Activated B cell treated with CpG ODN at 0.5 μM for 24 hours (primary cell): ENCODE measurements around the gene CEMIP. TPM values are rescaled to one million over a fixed set of nuclear protein-coding genes. Genes with fewer than 3 reads are reported as not detected.

ENCODE experiments used
- ATAC-seq: fragments of 200-7000 bp; cut with Tn5 transposase; one replicate; pipeline ENCODE4 v1.10.0; 2021; ENCODE audit warnings: low read depth, mild to moderate bottlenecking, moderate library complexity
- CTCF ChIA-PET: fragments of 350-600 bp; sonication (Branson Sonifier 250); formaldehyde crosslinking; loops from one replicate; lab custom pipeline; 2021; ENCODE audit warnings: antibody characterized with exemption; lab: Charles Lee
- POLR2A ChIA-PET: fragments of 350-600 bp; sonication (Branson Sonifier 250); formaldehyde crosslinking; loops from one replicate; lab custom pipeline; 2021; ENCODE audit warnings: antibody characterized with exemption; lab: Charles Lee
- DNase-seq: peaks from one replicate; pipeline ENCODE4 v3.0.0; 2022
- H3K27ac Mint-ChIP-seq: one replicate; pipeline ENCODE4 v1.8.0; 2020; ENCODE audit warnings: mixed read lengths
- H3K27me3 Mint-ChIP-seq: one replicate; pipeline ENCODE4 v1.8.0; 2021; ENCODE audit warnings: mixed read lengths
- H3K36me3 Mint-ChIP-seq: one replicate; pipeline ENCODE4 v1.8.0; 2021; ENCODE audit warnings: low read depth, mixed read lengths
- H3K4me1 Mint-ChIP-seq: one replicate; pipeline ENCODE4 v1.8.0; 2021; ENCODE audit warnings: mixed read lengths
- H3K4me3 Mint-ChIP-seq: one replicate; pipeline ENCODE4 v1.8.0; 2020; ENCODE audit warnings: mild to moderate bottlenecking, mixed read lengths
- H3K9me3 Mint-ChIP-seq: one replicate; pipeline ENCODE4 v1.8.0; 2020; ENCODE audit warnings: mixed read lengths
- CTCF ChIP-seq: fragments of 200-600 bp; IDR thresholded peaks from one replicate; pipeline ENCODE4 v1.8.0; 2022; ENCODE audit warnings: antibody characterized with exemption, mild to moderate bottlenecking
- intact Hi-C: fragments of 100-400 bp; cut with micrococcal nuclease; formaldehyde crosslinking; loops from one replicate; pipeline ENCODE4 v1.15.1; 2024
- total RNA-seq: library from RNA; stranded (reverse); gene quantifications from 2 replicates; pipeline ENCODE4 v1.2.3, GENCODE V29; 2022

CEMIP gene
- total RNA-seq, 1 donor from 2014 or later = not detected

- H3K4me1 Mint-ChIP-seq = peaks cover 8% of the 10 kb centered on the region
- CTCF ChIA-PET = no interaction called here
- intact Hi-C loops = no loop called here
- no peak overlapping the region for H3K4me3 Mint-ChIP-seq
- H3K9me3 Mint-ChIP-seq = no peaks in the 10 kb centered on the region
- peaks cover 35% of the 10 kb centered on the region for H3K27me3 Mint-ChIP-seq
- no peaks in the 10 kb centered on the region for H3K36me3 Mint-ChIP-seq
- H3K27ac Mint-ChIP-seq = no peak overlapping the region
- POLR2A ChIA-PET = no interaction called here
- no peak for DNase-seq
- TF ChIP-seq CTCF = no peak
- no peak for ATAC-seq
These were observed 1.4 kb downstream of the CEMIP start for GRCh38 chr15:80780416-80781221.

- Mint-ChIP-seq H3K9me3 (no peaks in the 10 kb centered on the region), H3K4me3 (no peak overlapping the region), H3K4me1 (peaks cover 8% of the 10 kb centered on the region), H3K27ac (no peak overlapping the region), H3K36me3 (no peaks in the 10 kb centered on the region), H3K27me3 (peaks cover 25% of the 10 kb centered on the region)
- ATAC-seq (no peak), DNase-seq (no peak)
- no peak for TF ChIP-seq CTCF
- intact Hi-C loops = no loop called here
- ChIA-PET POLR2A (no interaction called here), CTCF (no interaction called here)
These were observed 4.1 kb downstream of the CEMIP start for GRCh38 chr15:80783260-80783659.

- peaks cover 14% of the 10 kb centered on the region for H3K27me3 Mint-ChIP-seq
- no peaks in the 10 kb centered on the region for H3K9me3 Mint-ChIP-seq
- no peak overlapping the region for H3K27ac Mint-ChIP-seq
- ATAC-seq = no peak
- ChIA-PET CTCF (interaction anchor here (1.7 kb wide), 1 partner anchor 9 kb away, joined by 9 read pairs; no protein-coding TSS in a partner anchor), POLR2A (no interaction called here)
- no peak overlapping the region for H3K4me3 Mint-ChIP-seq
- TF ChIP-seq CTCF = no peak
- H3K4me1 Mint-ChIP-seq = no peaks in the 10 kb centered on the region
- no peaks in the 10 kb centered on the region for H3K36me3 Mint-ChIP-seq
- intact Hi-C loops = no loop called here
- DNase-seq = no peak
These were observed 6.2 kb downstream of the CEMIP start for GRCh38 chr15:80785335-80785734.

DNA sequence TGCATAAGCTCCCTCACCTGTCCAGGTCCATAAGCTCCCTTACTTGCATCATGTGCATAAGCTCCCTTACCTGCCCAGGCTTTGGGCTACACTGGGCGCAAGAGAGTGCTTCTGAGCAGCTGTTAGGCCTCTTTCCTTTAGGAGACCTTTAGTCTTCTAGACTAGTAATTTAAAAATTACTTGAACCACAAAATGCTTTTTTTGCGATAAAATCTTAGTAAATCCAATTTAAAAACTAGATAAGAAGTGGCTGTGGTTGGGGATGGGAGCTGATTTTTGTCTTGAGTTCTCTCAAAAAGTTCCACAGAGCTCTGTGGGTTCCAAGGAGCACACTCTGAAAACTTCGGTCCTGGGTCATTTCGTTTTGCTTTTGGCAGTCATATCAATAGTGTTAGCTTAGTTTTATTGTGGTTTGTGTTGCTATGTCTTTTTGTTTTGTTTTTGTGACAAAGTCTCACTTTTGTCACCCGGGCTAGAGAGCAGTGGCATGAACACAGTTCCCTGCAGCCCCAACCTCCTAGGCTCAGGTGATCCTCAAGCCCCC is 6.7 kb downstream of the CEMIP start:
- H3K9me3 Mint-ChIP-seq = no peaks in the 10 kb centered on the region
- intact Hi-C loops = no loop called here

More for the DNA sequence above, 6.7 kb downstream of the CEMIP start:
- Mint-ChIP-seq H3K4me1 (no peaks in the 10 kb centered on the region), H3K36me3 (no peaks in the 10 kb centered on the region), H3K27me3 (peaks cover 13% of the 10 kb centered on the region), H3K4me3 (no peak overlapping the region), H3K27ac (no peak overlapping the region)
- POLR2A ChIA-PET = no interaction called here
- no peak for TF ChIP-seq CTCF
- ATAC-seq = no peak
- DNase-seq = no peak
- CTCF ChIA-PET = interaction anchor here (1.7 kb wide), 1 partner anchor 9 kb away, joined by 9 read pairs; no protein-coding TSS in a partner anchor
